Right atrium auricular region (tissue), 2 donors: ENCODE data around the gene PRKCB. TPM values are rescaled to one million over a fixed set of nuclear protein-coding genes. Genes with fewer than 3 reads are reported as not detected.
A peak's percentile ranks its signal among the peaks of the same experiment; 100 is the strongest.
"Not testable (repeated sequence)": the region's sequence is repeated elsewhere in the genome, so short reads cannot be mapped to it uniquely, and the experiment has no call there.

Experiments used
- DNase-seq: peaks from one replicate; pipeline ENCODE4 v3.0.0-alpha.2; 2019; ENCODE audit warnings: low spot score
- H3K27ac ChIP-seq, 2 donors: fragments of 200-600 bp; sonication (generic); 1 replicate in 1 of 2; 2 replicates in 1 of 2; pipeline ENCODE4 v1.5.1; 2016 to 2019
- H3K27me3 ChIP-seq, 2 donors: fragments of 200-600 bp; sonication (generic); one replicate each; pipeline versions ENCODE4 v1.5.1 to v1.6.0; 2017 to 2019
- H3K36me3 ChIP-seq: fragments of 200-600 bp; sonication (generic); one replicate; pipeline ENCODE4 v1.5.1; 2016
- H3K4me1 ChIP-seq, 2 donors: fragments of 200-600 bp; sonication (generic); one replicate each; pipeline versions ENCODE4 v1.5.1 to v1.6.0; 2017 to 2019
- H3K4me3 ChIP-seq, 2 donors: fragments of 200-600 bp; sonication (generic); 1 replicate in 1 of 2; 2 replicates in 1 of 2; pipeline ENCODE4 v1.5.1; 2017 to 2019; ENCODE audit warnings: mild to moderate bottlenecking in 1 of 2, moderate library complexity in 1 of 2
- H3K9me3 ChIP-seq, 2 donors: fragments of 200-600 bp; sonication (generic); one replicate each; pipeline ENCODE4 v1.5.1; 2019
- total RNA-seq, 2 donors: library from RNA; depleted of rRNA; stranded (reverse); fragments of >200 nt; gene quantifications; one replicate each; pipeline ENCODE4 v1.1.0, GENCODE V29; 2016
- TF ChIP-seq, protein P1 (sequence below), 2 donors: fragments of 200-600 bp; sonication (generic); IDR thresholded peaks; one replicate each; pipeline ENCODE4 v1.5.1; 2019; ENCODE audit warnings: antibody characterized with exemption in 2 of 2

PRKCB gene
- total RNA-seq, 2 donors from 2014 or later, result 0.93 to 3.1 TPM

DNA sequence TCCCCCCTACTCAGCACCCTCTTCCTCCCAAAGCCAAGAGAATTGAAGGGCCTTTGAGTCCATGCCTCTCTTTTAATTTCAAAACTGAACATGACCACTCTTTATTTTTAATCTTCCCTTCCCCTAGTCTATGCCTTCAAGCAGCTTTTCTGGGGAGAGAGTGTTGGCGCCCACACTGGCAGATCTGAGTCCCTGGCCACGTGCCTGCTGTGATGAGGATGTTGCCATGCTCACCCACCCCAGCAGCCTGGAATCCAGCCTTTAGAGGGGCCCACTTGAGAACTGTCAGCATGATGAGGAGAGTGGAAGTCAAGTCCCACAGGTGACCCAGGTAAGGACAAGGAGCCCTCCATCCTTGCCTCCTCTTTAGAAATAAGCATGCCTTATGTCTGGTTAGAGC lies 400.0 kb downstream of the PRKCB start:
- Histone ChIP-seq H3K27ac (no peak overlapping the region), H3K4me3 (no peak overlapping the region), H3K36me3 (no peaks in the 10 kb centered on the region), H3K27me3 (no peaks in the 10 kb centered on the region), H3K4me1 (no peaks in the 10 kb centered on the region), H3K9me3 (peaks cover 0 to 7% of the 10 kb centered on the region in 2 donors)
- no peak for DNase-seq
- TF ChIP-seq, protein P1, sequence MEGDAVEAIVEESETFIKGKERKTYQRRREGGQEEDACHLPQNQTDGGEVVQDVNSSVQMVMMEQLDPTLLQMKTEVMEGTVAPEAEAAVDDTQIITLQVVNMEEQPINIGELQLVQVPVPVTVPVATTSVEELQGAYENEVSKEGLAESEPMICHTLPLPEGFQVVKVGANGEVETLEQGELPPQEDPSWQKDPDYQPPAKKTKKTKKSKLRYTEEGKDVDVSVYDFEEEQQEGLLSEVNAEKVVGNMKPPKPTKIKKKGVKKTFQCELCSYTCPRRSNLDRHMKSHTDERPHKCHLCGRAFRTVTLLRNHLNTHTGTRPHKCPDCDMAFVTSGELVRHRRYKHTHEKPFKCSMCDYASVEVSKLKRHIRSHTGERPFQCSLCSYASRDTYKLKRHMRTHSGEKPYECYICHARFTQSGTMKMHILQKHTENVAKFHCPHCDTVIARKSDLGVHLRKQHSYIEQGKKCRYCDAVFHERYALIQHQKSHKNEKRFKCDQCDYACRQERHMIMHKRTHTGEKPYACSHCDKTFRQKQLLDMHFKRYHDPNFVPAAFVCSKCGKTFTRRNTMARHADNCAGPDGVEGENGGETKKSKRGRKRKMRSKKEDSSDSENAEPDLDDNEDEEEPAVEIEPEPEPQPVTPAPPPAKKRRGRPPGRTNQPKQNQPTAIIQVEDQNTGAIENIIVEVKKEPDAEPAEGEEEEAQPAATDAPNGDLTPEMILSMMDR (IDR thresholded peaks at IDR 0.05), result no peak

DNA sequence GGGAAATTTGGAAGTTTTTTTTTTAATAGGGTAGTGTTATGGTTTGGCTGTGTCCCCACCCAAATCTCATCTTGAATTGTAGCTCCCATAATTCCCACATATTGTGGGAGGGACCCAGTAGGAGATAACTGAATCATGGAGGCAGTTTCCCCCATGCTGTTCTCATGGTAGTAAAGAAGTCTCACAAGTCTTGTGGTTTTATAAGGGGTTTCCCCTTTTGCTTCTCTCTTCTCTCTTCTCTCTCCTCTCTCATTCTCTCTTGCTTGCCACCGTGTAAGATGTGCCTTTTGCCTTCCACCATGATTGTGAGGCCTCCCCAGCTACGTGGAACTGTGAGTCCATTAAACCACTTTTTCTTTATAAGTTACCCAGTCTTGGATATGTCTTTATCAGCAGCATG lies 403.1 kb downstream of the PRKCB start:
- DNase-seq, H3K9me3 ChIP-seq, H3K27ac ChIP-seq, H3K4me1 ChIP-seq, H3K4me3 ChIP-seq, H3K36me3 ChIP-seq, H3K27me3 ChIP-seq: not testable (repeated sequence)

DNA sequence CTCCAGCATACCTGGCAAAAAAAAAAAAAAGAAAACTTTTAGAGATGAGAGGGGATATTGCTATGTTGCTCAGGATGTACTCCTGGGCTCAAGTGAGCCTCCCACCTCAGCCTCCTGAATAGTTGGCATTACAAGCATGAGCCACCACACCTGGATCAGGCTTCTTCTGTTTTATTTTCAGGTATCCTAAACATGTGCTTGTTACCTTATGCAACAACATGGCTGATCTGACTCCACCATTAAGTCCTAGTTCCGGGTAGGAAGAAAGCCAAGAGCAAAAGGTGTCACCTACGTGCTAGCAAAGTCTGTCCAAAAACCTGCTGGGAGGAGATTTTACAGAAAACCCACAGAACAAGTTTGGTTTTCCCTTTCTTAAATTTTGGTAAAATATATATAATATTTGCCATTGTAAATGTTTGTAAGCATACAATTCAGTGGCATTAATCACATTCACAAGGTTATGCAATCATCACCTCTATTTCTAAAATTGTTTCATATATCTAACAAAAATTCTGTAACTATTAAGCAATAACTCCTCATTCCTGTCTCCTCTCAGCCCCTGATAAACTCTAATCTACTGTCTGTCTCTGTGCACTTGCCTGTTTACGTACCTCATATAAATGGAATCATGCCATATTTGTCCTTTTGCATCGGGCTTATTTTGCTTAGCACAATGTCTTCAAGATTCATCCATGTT lies 411.3 kb downstream of the PRKCB start:
- TF ChIP-seq, protein P1 (IDR thresholded peaks at IDR 0.05), result no peak
- no peaks in the 10 kb centered on the region for H3K27me3 ChIP-seq
- DNase-seq, result no peak
- H3K4me3 ChIP-seq, result no peak overlapping the region
- H3K27ac ChIP-seq, result no peak overlapping the region
- no peaks in the 10 kb centered on the region for H3K36me3 ChIP-seq
- no peaks in the 10 kb centered on the region for H3K9me3 ChIP-seq
- H3K4me1 ChIP-seq, result no peaks in the 10 kb centered on the region

- no peak overlapping the region for H3K27ac ChIP-seq
- TF ChIP-seq, protein P1 (IDR thresholded peaks at IDR 0.05), result peak; percentile 35 to 80
- H3K36me3 ChIP-seq, result no peaks in the 10 kb centered on the region
- H3K4me3 ChIP-seq, result no peak overlapping the region
- no peaks in the 10 kb centered on the region for H3K27me3 ChIP-seq
- DNase-seq, result no peak
- H3K4me1 ChIP-seq, result peaks cover 0 to 3% of the 10 kb centered on the region in 2 donors
- H3K9me3 ChIP-seq, result no peaks in the 10 kb centered on the region
Measured at GRCh38 chr16:24253192-24253591, 417.4 kb downstream of the PRKCB start.

- Histone ChIP-seq H3K4me3 (no peak within 1 kb of the TSS), H3K36me3 (no peaks in the 10 kb centered on the region), H3K9me3 (no peaks in the 10 kb centered on the region), H3K4me1 (peaks cover 0 to 3% of the 10 kb centered on the region in 2 donors), H3K27ac (no peak within 1 kb of the TSS), H3K27me3 (no peaks in the 10 kb centered on the region)
- no peak for DNase-seq
- TF ChIP-seq, protein P1 (IDR thresholded peaks at IDR 0.05), result no peak
Measured at GRCh38 chr16:24255456-24256371, 419.9 kb downstream of the PRKCB start, which contains the start of gene CACNG3. TSS of gene CACNG3 (plus strand) at chr16:24256335. CDS start at chr16:24256755, 420 bp downstream.

DNA sequence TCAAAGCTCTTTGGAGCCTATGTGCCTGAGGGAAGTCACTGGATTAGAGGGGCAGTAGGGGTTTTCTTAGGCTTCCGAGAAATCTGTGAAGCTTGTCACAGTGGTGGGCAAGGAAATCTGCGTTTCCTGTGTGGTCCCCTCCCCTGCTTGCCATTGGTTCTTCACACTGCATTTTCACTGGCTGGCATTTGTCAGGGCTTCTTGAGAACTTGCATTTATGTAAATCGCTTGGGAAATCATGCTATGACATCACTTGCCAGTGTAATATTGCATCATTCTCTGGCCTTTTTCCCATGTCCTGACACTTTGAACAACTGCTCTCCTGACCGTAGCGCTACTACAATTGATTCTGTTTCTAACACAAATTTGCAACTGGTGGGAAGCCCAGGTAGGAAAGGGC lies 422.2 kb downstream of the PRKCB start:
- H3K4me1 ChIP-seq, result peaks cover 0 to 3% of the 10 kb centered on the region in 2 donors
- no peaks in the 10 kb centered on the region for H3K36me3 ChIP-seq
- H3K27ac ChIP-seq, result no peak overlapping the region
- no peak for DNase-seq
- no peaks in the 10 kb centered on the region for H3K27me3 ChIP-seq
- no peaks in the 10 kb centered on the region for H3K9me3 ChIP-seq
- TF ChIP-seq, protein P1 (IDR thresholded peaks at IDR 0.05), result no peak
- H3K4me3 ChIP-seq, result no peak overlapping the region
